Measurements from ENCODE around the gene CGNL1.
A peak's percentile ranks its signal among the peaks of the same experiment; 100 is the strongest.

The CGNL1 gene

GRCh38 chr15:57422113-57422754 lies 45.9 kb downstream of the CGNL1 start:
- Histone ChIP-seq H3K4me1 (ENCODE audit: control insufficient read depth, insufficient read depth, low read length) (no peaks in the 10 kb centered on the region), H3K36me3 (ENCODE audit: control insufficient read depth in 2 of 2, insufficient read depth in 1 of 2, low read length in 2 of 2) (no peaks in the 10 kb centered on the region), H3K4me3 (ENCODE audit: low read depth, low read length) (no peak overlapping the region), H3K9me3 (ENCODE audit: control insufficient read depth, insufficient read depth, low read depth, low read length) (no peaks in the 10 kb centered on the region), H3K27ac (ENCODE audit: extremely low read depth, low read depth, low read length) (no peak overlapping the region)
- TF ChIP-seq ZBTB44 (tag by site-specific recombination; IDR thresholded peaks at IDR 0.05) (no peak), ZNF777 (tag by site-specific recombination; IDR thresholded peaks at IDR 0.05; ENCODE audit: borderline replicate concordance) (no peak), ZNF341 (tag by site-specific recombination; IDR thresholded peaks at IDR 0.05; ENCODE audit: low read depth) (no peak), MYNN (tag by site-specific recombination; IDR thresholded peaks at IDR 0.05; ENCODE audit: borderline replicate concordance) (no peak), ZBTB7A (tag by site-specific recombination; IDR thresholded peaks at IDR 0.05; ENCODE audit: low read depth) (no peak), ZNF670 (tag by site-specific recombination; IDR thresholded peaks at IDR 0.05; ENCODE audit: low read depth) (no peak), ZNF530 (tag by site-specific recombination; IDR thresholded peaks at IDR 0.05; ENCODE audit: low read depth) (no peak), ZNF580 (tag by site-specific recombination; IDR thresholded peaks at IDR 0.05) (no peak), CTCF (tag by site-specific recombination; IDR thresholded peaks at IDR 0.05) (no peak), ZNF791 (tag by site-specific recombination; IDR thresholded peaks at IDR 0.05) (no peak), ZEB2 (tag by site-specific recombination; IDR thresholded peaks at IDR 0.05) (no peak), PBX3 (CRISPR knock-in tag; IDR thresholded peaks at IDR 0.05) (no peak), EGR2 (tag by site-specific recombination; IDR thresholded peaks at IDR 0.05; ENCODE audit: low read depth) (no peak), ZNF747 (tag by site-specific recombination; IDR thresholded peaks at IDR 0.05) (no peak), ZNF16 (tag by site-specific recombination; IDR thresholded peaks at IDR 0.05; ENCODE audit: low read depth) (no peak), ZNF654 (tag by site-specific recombination; IDR thresholded peaks at IDR 0.05; ENCODE audit: low read depth) (no peak)
- CTCF ChIA-PET, result no interaction called here
- POLR2A ChIA-PET, result no interaction called here

- H3K4me3 ChIP-seq (ENCODE audit: low read depth, low read length), result no peak overlapping the region
- CTCF ChIA-PET, result no interaction called here
- TF ChIP-seq ZNF184 (tag by site-specific recombination; IDR thresholded peaks at IDR 0.05) (no peak), ZNF488 (tag by site-specific recombination; IDR thresholded peaks at IDR 0.05) (no peak), GLIS1 (tag by site-specific recombination; IDR thresholded peaks at IDR 0.05) (no peak), SETDB1 (IDR thresholded peaks at IDR 0.05; ENCODE audit: insufficient read length, low read length) (no peak), ZFHX2 (tag by site-specific recombination; conservative IDR thresholded peaks at IDR 0.05) (0 out of 2 replicates have a peak, but pooled peaks have one; percentile 11), MYNN (tag by site-specific recombination; IDR thresholded peaks at IDR 0.05; ENCODE audit: borderline replicate concordance) (no peak), EGR2 (tag by site-specific recombination; IDR thresholded peaks at IDR 0.05; ENCODE audit: low read depth) (0 out of 2 replicates have a peak, but pooled peaks have one; percentile 6), ZNF16 (tag by site-specific recombination; IDR thresholded peaks at IDR 0.05; ENCODE audit: low read depth) (no peak), KLF17 (tag by site-specific recombination; IDR thresholded peaks at IDR 0.05) (no peak), ZNF302 (tag by site-specific recombination; IDR thresholded peaks at IDR 0.05; ENCODE audit: low read depth) (no peak)
- H3K9me3 ChIP-seq (ENCODE audit: control insufficient read depth, insufficient read depth, low read depth, low read length), result no peaks in the 10 kb centered on the region
- H3K36me3 ChIP-seq (ENCODE audit: control insufficient read depth in 2 of 2, insufficient read depth in 1 of 2, low read length in 2 of 2), result no peaks in the 10 kb centered on the region
- no peak overlapping the region for H3K27ac ChIP-seq (ENCODE audit: extremely low read depth, low read depth, low read length)
- POLR2A ChIA-PET, result no interaction called here
- no peaks in the 10 kb centered on the region for H3K4me1 ChIP-seq (ENCODE audit: control insufficient read depth, insufficient read depth, low read length)
Measured at GRCh38 chr15:57423599-57424140, 47.4 kb downstream of the CGNL1 start.
